Liver (tissue), 9 donors: ENCODE results near the gene ZNF585A. TPM values are rescaled to one million over a fixed set of nuclear protein-coding genes. Genes with fewer than 3 reads are reported as not detected.

Experiments
- DNase-seq: peaks from one replicate; pipeline ENCODE4 v3.0.0-alpha.2; 2017; ENCODE audit warnings: low spot score
- H3K27ac ChIP-seq, 2 donors: one replicate each; pipeline ENCODE4 v1.7.0; 2013; ENCODE audit warnings: inconsistent platforms in 2 of 2, low read length in 2 of 2, control low read depth in 1 of 2, low read depth in 1 of 2, mild to moderate bottlenecking in 1 of 2
- H3K27me3 ChIP-seq, 4 donors: one replicate each; pipeline versions ENCODE4 v1.6.1 to v1.7.0; 2013; ENCODE audit warnings: low read length in 3 of 4, inconsistent platforms in 1 of 4, mild to moderate bottlenecking in 1 of 4, moderate library complexity in 1 of 4; ENCODE audit not compliant: control insufficient read depth in 4 of 4, insufficient read depth in 4 of 4
- H3K36me3 ChIP-seq, 4 donors: one replicate each; pipeline versions ENCODE4 v1.6.1 to v1.7.0; 2013; ENCODE audit warnings: low read length in 3 of 4, mild to moderate bottlenecking in 3 of 4, low read depth in 1 of 4, moderate library complexity in 1 of 4; ENCODE audit not compliant: control insufficient read depth in 4 of 4, insufficient read depth in 3 of 4
- H3K4me1 ChIP-seq, 4 donors: one replicate each; pipeline versions ENCODE4 v1.6.1 to v1.7.0; 2013; ENCODE audit warnings: low read length in 3 of 4, mild to moderate bottlenecking in 3 of 4, moderate library complexity in 1 of 4; ENCODE audit not compliant: control insufficient read depth in 4 of 4, insufficient read depth in 4 of 4
- H3K4me3 ChIP-seq, 3 donors: one replicate each; pipeline versions ENCODE4 v1.6.1 to v1.7.0; 2013; ENCODE audit warnings: low read length in 3 of 3, control low read depth in 1 of 3, low read depth in 1 of 3, mild to moderate bottlenecking in 1 of 3
- H3K9ac ChIP-seq, 2 donors: one replicate each; pipeline ENCODE4 v1.7.0; 2013; ENCODE audit warnings: low read length in 2 of 2, mild to moderate bottlenecking in 2 of 2, moderate library complexity in 2 of 2, control low read depth in 1 of 2, low read depth in 1 of 2
- H3K9me3 ChIP-seq, 4 donors: one replicate each; pipeline versions ENCODE4 v1.6.1 to v1.7.0; 2013; ENCODE audit warnings: low read length in 3 of 4; ENCODE audit not compliant: control insufficient read depth in 4 of 4
- EGR1 ChIP-seq, 2 donors: IDR thresholded peaks; 2 replicates each; pipeline ENCODE4 v1.6.1; 2016 to 2018; ENCODE audit warnings: antibody characterized with exemption in 2 of 2, low read depth in 2 of 2
- FOXA1 ChIP-seq: IDR thresholded peaks from 2 replicates; pipeline ENCODE4 v1.6.1; 2016; ENCODE audit warnings: antibody characterized with exemption
- FOXA2 ChIP-seq: IDR thresholded peaks from 2 replicates; pipeline ENCODE4 v1.6.1; 2016; ENCODE audit warnings: antibody characterized with exemption
- GABPA ChIP-seq, 2 donors: IDR thresholded peaks in 1 of 2; conservative IDR thresholded peaks in 1 of 2; 2 replicates each; pipeline ENCODE4 v1.6.1; 2016; ENCODE audit warnings: antibody characterized with exemption in 2 of 2, mild to moderate bottlenecking in 1 of 2, moderate library complexity in 1 of 2
- HNF4A ChIP-seq, 2 donors: conservative IDR thresholded peaks; 2 replicates each; pipeline ENCODE4 v1.6.1; 2016; ENCODE audit warnings: antibody characterized with exemption in 2 of 2, mild to moderate bottlenecking in 2 of 2
- HNF4G ChIP-seq: IDR thresholded peaks from 2 replicates; pipeline ENCODE4 v1.6.1; 2016; ENCODE audit warnings: antibody characterized with exemption
- JUND ChIP-seq, 2 donors: IDR thresholded peaks; 2 replicates each; pipeline ENCODE4 v1.6.1; 2016; ENCODE audit warnings: antibody characterized with exemption in 2 of 2
- NR2F2 ChIP-seq: IDR thresholded peaks from 2 replicates; pipeline ENCODE4 v1.6.1; 2016; ENCODE audit warnings: antibody characterized with exemption
- RAD21 ChIP-seq, 2 donors: IDR thresholded peaks; 2 replicates each; pipeline ENCODE4 v1.6.1; 2016; ENCODE audit warnings: antibody characterized with exemption in 2 of 2, mild to moderate bottlenecking in 2 of 2
- RXRA ChIP-seq, 2 donors: IDR thresholded peaks; 2 replicates each; pipeline ENCODE4 v1.6.1; 2017 to 2018; ENCODE audit warnings: antibody characterized with exemption in 2 of 2, mild to moderate bottlenecking in 1 of 2
- SP1 ChIP-seq: IDR thresholded peaks from 2 replicates; pipeline ENCODE4 v1.6.1; 2018; ENCODE audit warnings: antibody characterized with exemption, mild to moderate bottlenecking
- TAF1 ChIP-seq: conservative IDR thresholded peaks from 2 replicates; pipeline ENCODE4 v1.6.1; 2016; ENCODE audit warnings: antibody characterized with exemption, mild to moderate bottlenecking
- YY1 ChIP-seq: IDR thresholded peaks from 2 replicates; pipeline ENCODE4 v1.6.1; 2016; ENCODE audit warnings: antibody characterized with exemption, mild to moderate bottlenecking
- WGBS: extraction: QIAGEN DNeasy Blood & Tissue Kit; methylation state at CpG from one replicate; pipeline ENCODE4 v1.1.7; 2013; 5-methylcytosine and 5-hydroxymethylcytosine counted together
- polyA plus RNA-seq, 2 donors: library from polyadenylated mRNA; stranded (reverse) in 1 of 2; unstranded in 1 of 2; fragments of 200-250 nt in 1 of 2; fragments of >200 nt in 1 of 2; fragmentation: Nextera tagmentation in 1 of 2; extraction: Ambion mirVana in 1 of 2; gene quantifications; one replicate each; pipeline versions ENCODE4 v1.2.1 to v1.2.3, GENCODE V29; 2013 to 2015
- total RNA-seq, 2 donors: library from RNA; depleted of rRNA; stranded (reverse); fragments of >200 nt; gene quantifications; one replicate each; pipeline ENCODE4 v1.2.3, GENCODE V29; 2014
- TF ChIP-seq, protein P1 (sequence below): IDR thresholded peaks from 2 replicates; pipeline ENCODE4 v1.6.1; 2016; ENCODE audit warnings: antibody characterized with exemption
- TF ChIP-seq, protein P2 (sequence below): IDR thresholded peaks from 2 replicates; pipeline ENCODE4 v1.6.1; 2016; ENCODE audit warnings: antibody characterized with exemption, mild to moderate bottlenecking
- TF ChIP-seq, protein P3 (sequence below): IDR thresholded peaks from 2 replicates; pipeline ENCODE4 v1.6.1; 2016; ENCODE audit warnings: antibody characterized with exemption
- TF ChIP-seq, protein P4 (sequence below): fragments of 150-350 bp; IDR thresholded peaks from 2 replicates; pipeline ENCODE4 v1.5.1; 2017; ENCODE audit warnings: improper control_type of control experiment, low read depth, low read length; ENCODE audit not compliant: missing input control
- TF ChIP-seq, protein P5 (sequence below): IDR thresholded peaks from 2 replicates; pipeline ENCODE4 v1.6.1; 2016; ENCODE audit warnings: antibody characterized with exemption
- donor health status: healthy.
- donor health status: healthy.
- donor health status: healthy.
- donor health status: healthy.
- donor health status: healthy.

Gene ZNF585A
- total and polyA plus RNA-seq, 4 donors, result 1.9 to 4.2 (median 3.2) TPM

DNA sequence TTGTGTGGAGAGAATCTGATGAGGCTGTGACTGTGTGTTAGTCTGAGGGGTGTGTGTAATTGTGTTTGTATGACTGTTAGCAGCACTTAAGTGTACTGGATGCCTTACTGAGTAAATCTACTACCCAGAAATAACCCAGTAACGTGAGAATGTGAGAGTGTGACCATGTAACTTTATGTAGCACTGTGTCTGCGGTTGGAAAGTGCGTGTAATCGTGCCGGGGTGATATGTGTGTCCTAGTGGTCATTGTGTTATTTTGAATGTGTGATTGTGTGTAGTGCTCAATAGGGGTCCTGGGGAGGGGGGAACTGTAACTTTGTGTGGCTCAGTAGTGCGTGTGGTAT, 46.1 kb upstream of the ZNF585A start:
- DNase-seq, result no peak
- peaks cover 0 to 12% (median 7%) of the 10 kb centered on the region in 4 donors for H3K9me3 ChIP-seq
- peak overlapping the region; percentile 76 to 80 (median 76) for H3K4me3 ChIP-seq
- TF ChIP-seq GABPA (IDR thresholded peaks at IDR 0.05 in 1 of 2, conservative IDR thresholded peaks at IDR 0.05 in 1 of 2), result no peak
- H3K4me1 ChIP-seq, result peaks cover 0 to 13% (median 9%) of the 10 kb centered on the region in 4 donors
- no peaks in the 10 kb centered on the region for H3K27me3 ChIP-seq
- H3K27ac ChIP-seq, result peak overlapping the region; percentile 83 to 96
- WGBS, result 32% methylated on average over 6 of the region's 6 CpGs
- peak overlapping the region; percentile 66 to 80 for H3K9ac ChIP-seq
- H3K36me3 ChIP-seq, result peaks cover 3 to 22% (median 14%) of the 10 kb centered on the region in 4 donors

DNA sequence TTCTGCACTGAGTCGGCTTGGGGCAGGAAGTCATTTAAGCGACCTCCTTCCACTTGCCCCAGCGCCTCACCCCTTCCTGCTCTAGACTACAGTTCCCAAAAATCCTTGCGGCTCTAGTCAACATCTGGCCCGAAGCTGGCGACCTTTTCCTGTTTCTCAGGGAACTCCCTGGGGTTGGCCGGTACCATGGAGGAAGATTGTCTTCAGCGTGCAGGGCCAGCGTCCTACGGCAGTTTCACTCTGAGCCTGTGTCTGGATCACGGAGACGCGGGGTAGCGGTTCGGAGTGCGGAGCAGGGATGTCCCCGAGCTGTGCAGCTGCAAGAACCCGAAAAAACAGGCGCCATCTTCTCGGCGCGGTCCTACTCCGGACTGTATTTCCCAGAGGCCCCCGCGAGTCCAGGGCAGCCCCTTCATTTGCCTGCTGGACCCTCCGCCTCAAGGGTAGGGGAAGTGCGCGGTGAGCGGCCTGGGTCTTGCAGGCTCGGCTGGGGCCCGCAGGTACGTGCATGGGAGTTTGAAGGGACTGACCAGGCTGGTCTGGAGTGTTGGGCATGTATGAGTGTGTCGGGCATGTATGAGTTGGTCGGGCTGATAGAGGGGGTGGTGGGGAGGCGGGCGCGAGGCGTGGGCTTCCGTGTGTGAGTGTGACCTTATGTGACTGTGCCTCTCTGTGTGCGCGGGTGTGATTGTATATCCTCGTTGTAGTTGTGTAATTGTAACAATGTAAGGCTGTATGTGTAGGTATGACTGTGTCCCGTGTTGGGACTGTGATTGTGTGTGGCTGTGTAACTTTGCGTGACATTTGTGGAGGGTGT, 45.5 kb upstream of the ZNF585A start, which contains the start of gene ZNF383:
Gene ZNF383, plus strand, starts transcription at position 440 of the 817 bp plus-strand sequence. CDS start 12,240 bp downstream, outside the sequence.
- Histone ChIP-seq H3K36me3 (peaks cover 3 to 19% (median 14%) of the 10 kb centered on the region in 4 donors), H3K4me3 (peak within 1 kb of the TSS; percentile 76 to 80 (median 76)), H3K9me3 (peaks cover 0 to 12% (median 5%) of the 10 kb centered on the region in 4 donors), H3K27ac (peak within 1 kb of the TSS; percentile 83 to 96), H3K27me3 (no peaks in the 10 kb centered on the region), H3K9ac (peak within 1 kb of the TSS; percentile 66 to 80), H3K4me1 (peaks cover 0 to 13% (median 9%) of the 10 kb centered on the region in 4 donors)
- peak; percentile 87 for DNase-seq
- peak; percentile 99 for TF ChIP-seq YY1
- peak; percentile 82 for TF ChIP-seq TAF1
- TF ChIP-seq SP1, result peak; percentile 37
- TF ChIP-seq HNF4A (conservative IDR thresholded peaks at IDR 0.05), result peak; percentile 52
- peak; percentile 34 to 47 for TF ChIP-seq RXRA (IDR thresholded peaks at IDR 0.05)
- TF ChIP-seq, protein P1, sequence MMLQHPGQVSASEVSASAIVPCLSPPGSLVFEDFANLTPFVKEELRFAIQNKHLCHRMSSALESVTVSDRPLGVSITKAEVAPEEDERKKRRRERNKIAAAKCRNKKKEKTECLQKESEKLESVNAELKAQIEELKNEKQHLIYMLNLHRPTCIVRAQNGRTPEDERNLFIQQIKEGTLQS, result no peak
- no peak for TF ChIP-seq FOXA2
- peak; percentile 43 to 89 for TF ChIP-seq GABPA (IDR thresholded peaks at IDR 0.05 in 1 of 2, conservative IDR thresholded peaks at IDR 0.05 in 1 of 2)
- TF ChIP-seq, protein P2, sequence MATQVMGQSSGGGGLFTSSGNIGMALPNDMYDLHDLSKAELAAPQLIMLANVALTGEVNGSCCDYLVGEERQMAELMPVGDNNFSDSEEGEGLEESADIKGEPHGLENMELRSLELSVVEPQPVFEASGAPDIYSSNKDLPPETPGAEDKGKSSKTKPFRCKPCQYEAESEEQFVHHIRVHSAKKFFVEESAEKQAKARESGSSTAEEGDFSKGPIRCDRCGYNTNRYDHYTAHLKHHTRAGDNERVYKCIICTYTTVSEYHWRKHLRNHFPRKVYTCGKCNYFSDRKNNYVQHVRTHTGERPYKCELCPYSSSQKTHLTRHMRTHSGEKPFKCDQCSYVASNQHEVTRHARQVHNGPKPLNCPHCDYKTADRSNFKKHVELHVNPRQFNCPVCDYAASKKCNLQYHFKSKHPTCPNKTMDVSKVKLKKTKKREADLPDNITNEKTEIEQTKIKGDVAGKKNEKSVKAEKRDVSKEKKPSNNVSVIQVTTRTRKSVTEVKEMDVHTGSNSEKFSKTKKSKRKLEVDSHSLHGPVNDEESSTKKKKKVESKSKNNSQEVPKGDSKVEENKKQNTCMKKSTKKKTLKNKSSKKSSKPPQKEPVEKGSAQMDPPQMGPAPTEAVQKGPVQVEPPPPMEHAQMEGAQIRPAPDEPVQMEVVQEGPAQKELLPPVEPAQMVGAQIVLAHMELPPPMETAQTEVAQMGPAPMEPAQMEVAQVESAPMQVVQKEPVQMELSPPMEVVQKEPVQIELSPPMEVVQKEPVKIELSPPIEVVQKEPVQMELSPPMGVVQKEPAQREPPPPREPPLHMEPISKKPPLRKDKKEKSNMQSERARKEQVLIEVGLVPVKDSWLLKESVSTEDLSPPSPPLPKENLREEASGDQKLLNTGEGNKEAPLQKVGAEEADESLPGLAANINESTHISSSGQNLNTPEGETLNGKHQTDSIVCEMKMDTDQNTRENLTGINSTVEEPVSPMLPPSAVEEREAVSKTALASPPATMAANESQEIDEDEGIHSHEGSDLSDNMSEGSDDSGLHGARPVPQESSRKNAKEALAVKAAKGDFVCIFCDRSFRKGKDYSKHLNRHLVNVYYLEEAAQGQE, result peak; percentile 75
- TF ChIP-seq, protein P3, sequence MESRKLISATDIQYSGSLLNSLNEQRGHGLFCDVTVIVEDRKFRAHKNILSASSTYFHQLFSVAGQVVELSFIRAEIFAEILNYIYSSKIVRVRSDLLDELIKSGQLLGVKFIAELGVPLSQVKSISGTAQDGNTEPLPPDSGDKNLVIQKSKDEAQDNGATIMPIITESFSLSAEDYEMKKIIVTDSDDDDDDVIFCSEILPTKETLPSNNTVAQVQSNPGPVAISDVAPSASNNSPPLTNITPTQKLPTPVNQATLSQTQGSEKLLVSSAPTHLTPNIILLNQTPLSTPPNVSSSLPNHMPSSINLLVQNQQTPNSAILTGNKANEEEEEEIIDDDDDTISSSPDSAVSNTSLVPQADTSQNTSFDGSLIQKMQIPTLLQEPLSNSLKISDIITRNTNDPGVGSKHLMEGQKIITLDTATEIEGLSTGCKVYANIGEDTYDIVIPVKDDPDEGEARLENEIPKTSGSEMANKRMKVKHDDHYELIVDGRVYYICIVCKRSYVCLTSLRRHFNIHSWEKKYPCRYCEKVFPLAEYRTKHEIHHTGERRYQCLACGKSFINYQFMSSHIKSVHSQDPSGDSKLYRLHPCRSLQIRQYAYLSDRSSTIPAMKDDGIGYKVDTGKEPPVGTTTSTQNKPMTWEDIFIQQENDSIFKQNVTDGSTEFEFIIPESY, result peak; percentile 90
- peak; percentile 71 for TF ChIP-seq NR2F2
- no peak for TF ChIP-seq EGR1 (IDR thresholded peaks at IDR 0.05; ENCODE audit: low read depth in 2 of 2)
- TF ChIP-seq, protein P4, sequence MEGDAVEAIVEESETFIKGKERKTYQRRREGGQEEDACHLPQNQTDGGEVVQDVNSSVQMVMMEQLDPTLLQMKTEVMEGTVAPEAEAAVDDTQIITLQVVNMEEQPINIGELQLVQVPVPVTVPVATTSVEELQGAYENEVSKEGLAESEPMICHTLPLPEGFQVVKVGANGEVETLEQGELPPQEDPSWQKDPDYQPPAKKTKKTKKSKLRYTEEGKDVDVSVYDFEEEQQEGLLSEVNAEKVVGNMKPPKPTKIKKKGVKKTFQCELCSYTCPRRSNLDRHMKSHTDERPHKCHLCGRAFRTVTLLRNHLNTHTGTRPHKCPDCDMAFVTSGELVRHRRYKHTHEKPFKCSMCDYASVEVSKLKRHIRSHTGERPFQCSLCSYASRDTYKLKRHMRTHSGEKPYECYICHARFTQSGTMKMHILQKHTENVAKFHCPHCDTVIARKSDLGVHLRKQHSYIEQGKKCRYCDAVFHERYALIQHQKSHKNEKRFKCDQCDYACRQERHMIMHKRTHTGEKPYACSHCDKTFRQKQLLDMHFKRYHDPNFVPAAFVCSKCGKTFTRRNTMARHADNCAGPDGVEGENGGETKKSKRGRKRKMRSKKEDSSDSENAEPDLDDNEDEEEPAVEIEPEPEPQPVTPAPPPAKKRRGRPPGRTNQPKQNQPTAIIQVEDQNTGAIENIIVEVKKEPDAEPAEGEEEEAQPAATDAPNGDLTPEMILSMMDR, result no peak
- TF ChIP-seq, protein P5, sequence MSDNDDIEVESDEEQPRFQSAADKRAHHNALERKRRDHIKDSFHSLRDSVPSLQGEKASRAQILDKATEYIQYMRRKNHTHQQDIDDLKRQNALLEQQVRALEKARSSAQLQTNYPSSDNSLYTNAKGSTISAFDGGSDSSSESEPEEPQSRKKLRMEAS, result peak; percentile 58
- no peak for TF ChIP-seq HNF4G
- TF ChIP-seq RAD21 (IDR thresholded peaks at IDR 0.05), result peak in 1 of 2 donors; percentile 38
- TF ChIP-seq FOXA1, result no peak
- TF ChIP-seq JUND (IDR thresholded peaks at IDR 0.05), result no peak
- under 1% methylated on average over 44 of the region's 44 CpGs for whole genome bisulfite sequencing
